IMR-90 (cell line): ENCODE data around the gene PPP2R5A. TPM values are rescaled to one million over a fixed set of nuclear protein-coding genes. Genes with fewer than 3 reads are reported as not detected.

Experiments
- ATAC-seq: fragments of 200-7000 bp; cut with Tn5 transposase; 2 replicates; pipeline ENCODE4 v1.9.1; 2020; ENCODE audit warnings: low read depth, mild to moderate bottlenecking, moderate library complexity
- BruUV-seq: library from RNA; stranded (reverse); fragments of 400-500 nt; replicated peaks from 2 replicates; lab custom pipeline; 2021; lab: Mats Ljungman, UMichigan
- CTCF ChIA-PET: fragments of 300-600 bp; formaldehyde crosslinking; extraction: SDS; loops from one replicate; lab custom pipeline; 2021; ENCODE audit warnings: antibody characterized with exemption; lab: Yijun Ruan, JAX
- POLR2A ChIA-PET: fragments of 300-600 bp; sonication (Branson Sonifier 250); formaldehyde crosslinking; loops from one replicate; lab custom pipeline; 2022; ENCODE audit warnings: antibody characterized with exemption; ENCODE audit not compliant: unreplicated experiment; lab: Charles Lee
- DNase-seq: peaks from one replicate; pipeline ENCODE4 v3.0.0; 2013
- H2AFZ ChIP-seq: replicated peaks from 2 replicates; pipeline ENCODE3; 2013; ENCODE audit warnings: low read length, mild to moderate bottlenecking; ENCODE audit not compliant: poor library complexity
- H2AK5ac ChIP-seq: 2 replicates; pipeline ENCODE4 v1.6.1; 2013; ENCODE audit warnings: low read depth, low read length, inconsistent platforms
- H2AK9ac ChIP-seq: replicated peaks from 2 replicates; pipeline ENCODE3; 2013; ENCODE audit warnings: mild to moderate bottlenecking, low read depth, low read length, moderate library complexity; ENCODE audit not compliant: poor library complexity
- H2BK120ac ChIP-seq: 2 replicates; pipeline ENCODE4 v1.6.1; 2013; ENCODE audit warnings: low read depth, low read length, inconsistent platforms
- H2BK15ac ChIP-seq: 3 replicates; pipeline ENCODE4 v1.6.1; 2013; ENCODE audit warnings: low read depth, low read length, inconsistent platforms
- H2BK20ac ChIP-seq: 2 replicates; pipeline ENCODE4 v1.6.1; 2013; ENCODE audit warnings: low read depth, mild to moderate bottlenecking, inconsistent platforms, low read length, moderate library complexity
- H2BK5ac ChIP-seq: 2 replicates; pipeline ENCODE4 v1.6.1; 2013; ENCODE audit warnings: mild to moderate bottlenecking, low read depth, low read length, inconsistent platforms; ENCODE audit not compliant: poor library complexity, severe bottlenecking
- H3K14ac ChIP-seq: replicated peaks from 2 replicates; pipeline ENCODE4 v1.6.1; 2013; ENCODE audit warnings: low read depth, low read length, inconsistent platforms
- H3K18ac ChIP-seq: 2 replicates; pipeline ENCODE4 v1.6.1; 2013; ENCODE audit warnings: low read depth, low read length, control low read depth
- H3K23ac ChIP-seq: 2 replicates; pipeline ENCODE4 v1.6.1; 2013; ENCODE audit warnings: low read depth, low read length, inconsistent platforms
- H3K27ac ChIP-seq: 2 replicates; pipeline ENCODE4 v1.5.1; 2013; ENCODE audit warnings: mild to moderate bottlenecking, control low read depth, low read length; ENCODE audit not compliant: insufficient read depth
- H3K27me3 ChIP-seq: 2 replicates; pipeline ENCODE4 v1.6.1; 2013; ENCODE audit warnings: low read length; ENCODE audit not compliant: control insufficient read depth, insufficient read depth
- H3K36me3 ChIP-seq: 2 replicates; pipeline ENCODE4 v1.6.1; 2013; ENCODE audit warnings: low read length, mixed read lengths; ENCODE audit not compliant: control insufficient read depth, insufficient read depth
- H3K4ac ChIP-seq: 2 replicates; pipeline ENCODE4 v1.6.1; 2013; ENCODE audit warnings: low read depth, low read length, inconsistent platforms
- H3K4me1 ChIP-seq: 2 replicates; pipeline ENCODE4 v1.6.1; 2013; ENCODE audit warnings: low read length, mixed read lengths; ENCODE audit not compliant: control insufficient read depth, insufficient read depth
- H3K4me2 ChIP-seq: 2 replicates; pipeline ENCODE4 v1.6.1; 2013; ENCODE audit warnings: low read depth, mild to moderate bottlenecking, control low read depth, low read length, moderate library complexity
- H3K4me3 ChIP-seq: 2 replicates; pipeline ENCODE4 v1.5.1; 2013; ENCODE audit warnings: low read depth, mild to moderate bottlenecking, control low read depth, low read length, moderate library complexity; ENCODE audit not compliant: insufficient read depth
- H3K56ac ChIP-seq: 2 replicates; pipeline ENCODE4 v1.6.1; 2013; ENCODE audit warnings: low read length, inconsistent platforms; ENCODE audit not compliant: insufficient read depth; ENCODE audit errors: extremely low read depth
- H3K79me1 ChIP-seq, 2 experiments: 2 replicates each; pipeline ENCODE4 v1.6.1; 2013; ENCODE audit warnings: low read length in 2 of 2, inconsistent platforms in 1 of 2, low read depth in 1 of 2
- H3K9ac ChIP-seq: 2 replicates; pipeline ENCODE4 v1.6.1; 2013; ENCODE audit warnings: low read depth, low read length, control low read depth
- H3K9me1 ChIP-seq: 2 replicates; pipeline ENCODE4 v1.6.1; 2013; ENCODE audit warnings: low read length, inconsistent platforms; ENCODE audit not compliant: insufficient read depth
- H3K9me3 ChIP-seq: 2 replicates; pipeline ENCODE4 v1.6.1; 2013; ENCODE audit warnings: low read length; ENCODE audit not compliant: control insufficient read depth, insufficient read depth
- H4K20me1 ChIP-seq: 2 replicates; pipeline ENCODE4 v1.6.1; 2013; ENCODE audit warnings: low read length, inconsistent platforms; ENCODE audit not compliant: insufficient read depth
- H4K5ac ChIP-seq: 2 replicates; pipeline ENCODE4 v1.6.1; 2013; ENCODE audit warnings: mild to moderate bottlenecking, low read depth, low read length, control low read depth
- H4K8ac ChIP-seq, 2 experiments: 2 replicates each; pipeline ENCODE4 v1.6.1; 2013; ENCODE audit warnings: low read depth in 2 of 2, low read length in 2 of 2, control low read depth in 1 of 2, inconsistent platforms in 1 of 2
- H4K91ac ChIP-seq: 2 replicates; pipeline ENCODE4 v1.6.1; 2013; ENCODE audit warnings: low read depth, low read length, inconsistent platforms; ENCODE audit not compliant: insufficient read depth
- CEBPB ChIP-seq: IDR thresholded peaks from 2 replicates; pipeline ENCODE4 v1.6.1; 2012; ENCODE audit warnings: low read depth, low read length, improper control_type of control experiment
- FOS ChIP-seq: fragments of 150-350 bp; IDR thresholded peaks from 2 replicates; pipeline ENCODE4 v1.6.1; 2016; ENCODE audit warnings: low read depth, low read length
- MAFK ChIP-seq: IDR thresholded peaks from 2 replicates; pipeline ENCODE4 v1.6.1; 2012; ENCODE audit warnings: low read depth, low read length, improper control_type of control experiment
- MAZ ChIP-seq: IDR thresholded peaks from 2 replicates; pipeline ENCODE4 v1.6.1; 2012; ENCODE audit warnings: low read depth, mild to moderate bottlenecking, low read length, improper control_type of control experiment, moderate library complexity, borderline replicate concordance
- MXI1 ChIP-seq: IDR thresholded peaks from 2 replicates; pipeline ENCODE4 v1.6.1; 2012; ENCODE audit warnings: low read depth, mild to moderate bottlenecking, low read length, moderate library complexity, borderline replicate concordance
- NFE2L2 ChIP-seq: fragments of 150-350 bp; IDR thresholded peaks from 2 replicates; pipeline ENCODE4 v1.6.1; 2016; ENCODE audit warnings: low read depth, mild to moderate bottlenecking, low read length
- RCOR1 ChIP-seq: IDR thresholded peaks from 2 replicates; pipeline ENCODE4 v1.6.1; 2012; ENCODE audit warnings: mild to moderate bottlenecking, low read length, improper control_type of control experiment; ENCODE audit not compliant: insufficient replicate concordance
- RFX5 ChIP-seq: IDR thresholded peaks from 2 replicates; pipeline ENCODE4 v1.8.0; 2012; ENCODE audit warnings: low read depth, mild to moderate bottlenecking, low read length, moderate library complexity
- SMC3 ChIP-seq: fragments of 150-350 bp; IDR thresholded peaks from 2 replicates; pipeline ENCODE4 v1.6.1; 2016; ENCODE audit warnings: low read depth, mild to moderate bottlenecking, antibody characterized with exemption, low read length, moderate library complexity
- USF2 ChIP-seq: fragments of 150-350 bp; IDR thresholded peaks from 2 replicates; pipeline ENCODE4 v1.6.1; 2017; ENCODE audit warnings: mild to moderate bottlenecking, antibody characterized with exemption, low read length, low read depth
- WGBS, 2 experiments: methylation state at CpG; one replicate each; pipeline versions ENCODE4 v1.1.5 to v1.1.7; 2013; ENCODE audit warnings: missing lambda C conversion rate in 2 of 2; ENCODE audit not compliant: insufficient read length in 1 of 2; ENCODE audit errors: extremely low coverage in 2 of 2; 5-methylcytosine and 5-hydroxymethylcytosine counted together
- dilution Hi-C: fragments of 300-500 bp; cut with HindIII; formaldehyde crosslinking; loops from one replicate; pipeline ENCODE4 v1.14.3; 2018; ENCODE audit warnings: low sequenced_read_pairs; ENCODE audit not compliant: unreplicated experiment
- in situ Hi-C: fragments of 300-500 bp; cut with MboI; formaldehyde crosslinking; loops from 3 replicates; pipeline ENCODE4 v1.14.3; 2019; ENCODE audit warnings: low sequenced_read_pairs, inconsistent platforms, mixed read lengths
- intact Hi-C: fragments of 100-400 bp; cut with micrococcal nuclease; formaldehyde crosslinking; loops from 2 replicates; pipeline ENCODE4 v1.10.0; 2022
- polyA plus RNA-seq, 3 experiments: library from polyadenylated mRNA; depleted of rRNA; stranded (reverse); fragments of >200 nt; gene quantifications; 2 replicates each; pipeline ENCODE4 v1.2.3, GENCODE V29; 2012; ENCODE audit warnings: low replicate concordance in 1 of 3
- total RNA-seq: library from RNA; depleted of rRNA; stranded (reverse); fragments of >200 nt; gene quantifications from 2 replicates; pipeline ENCODE4 v1.2.3, GENCODE V29; 2012
- TF ChIP-seq, protein P1 (sequence below): fragments of 150-350 bp; IDR thresholded peaks from 2 replicates; pipeline ENCODE4 v1.6.1; 2016; ENCODE audit warnings: low read depth, mild to moderate bottlenecking, low read length, moderate library complexity, borderline replicate concordance
- TF ChIP-seq, protein P2 (sequence below): conservative IDR thresholded peaks from 2 replicates; pipeline ENCODE4 v1.5.1; 2012; ENCODE audit warnings: mild to moderate bottlenecking, low read depth, low read length, improper control_type of control experiment

The PPP2R5A gene
- total and polyA plus RNA-seq, 2 of the 4 experiments (the other 2 are of a cell fraction): 8.4 to 12.6 TPM

DNA sequence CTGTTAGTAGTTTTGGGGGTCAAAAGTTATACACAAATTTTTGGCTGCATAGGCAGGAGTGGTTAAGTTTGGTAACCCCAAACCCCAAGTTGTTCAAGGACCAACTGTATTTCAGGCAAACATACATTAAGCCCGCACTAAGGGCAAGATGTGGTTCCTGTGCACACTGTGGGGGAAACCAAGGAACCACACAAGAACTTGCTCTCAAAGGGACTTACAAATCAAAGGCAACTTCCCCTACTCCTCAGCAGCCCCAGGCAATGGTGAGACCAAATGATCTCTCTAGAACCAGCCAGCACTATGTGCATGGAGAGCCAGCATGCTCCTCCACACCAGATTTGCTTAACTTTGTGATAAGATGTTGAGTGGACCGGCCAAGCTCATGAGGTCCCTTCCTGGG, 94.2 kb downstream of the PPP2R5A start:
- 100% methylated on average over 1 of the region's 2 CpGs; no CpG with 5 or more reads in 1 of the 2 experiments for WGBS, 2 experiments
- dilution Hi-C loops: no loop called here
- DNase-seq: no peak
- Histone ChIP-seq H4K5ac (no peak overlapping the region), H4K91ac (no peak overlapping the region), H3K36me3 (peaks cover 28% of the 10 kb centered on the region), H3K9ac (no peak overlapping the region), H3K56ac (no peak overlapping the region), H4K8ac (no peak overlapping the region), H2BK20ac (no peak overlapping the region), H3K23ac (no peak overlapping the region), H3K9me1 (peaks cover 11% of the 10 kb centered on the region; the same call in 1 of the 2 replicates), H3K9me3 (no peaks in the 10 kb centered on the region), H3K4me1 (no peaks in the 10 kb centered on the region), H3K4me3 (no peak overlapping the region), H4K20me1 (no peaks in the 10 kb centered on the region), H3K27me3 (no peaks in the 10 kb centered on the region), H2AFZ (no peak overlapping the region), H3K27ac (no peak overlapping the region), H2BK5ac (no peak overlapping the region), H3K79me1 (no peaks in the 10 kb centered on the region), H2AK5ac (no peak overlapping the region), H2AK9ac (peak overlapping the region; percentile 70), H3K4ac (no peak overlapping the region), H3K14ac (no peak overlapping the region), H3K18ac (no peak overlapping the region), H2BK15ac (no peak overlapping the region), H3K4me2 (no peak overlapping the region), H2BK120ac (no peak overlapping the region)
- no TSS peak for BruUV-seq
- TF ChIP-seq MXI1 (no peak), FOS (no peak), RFX5 (no peak), MAZ (no peak), NFE2L2 (no peak), SMC3 (no peak), RCOR1 (no peak), MAFK (no peak), USF2 (no peak), CEBPB (no peak)
- TF ChIP-seq, protein P1, sequence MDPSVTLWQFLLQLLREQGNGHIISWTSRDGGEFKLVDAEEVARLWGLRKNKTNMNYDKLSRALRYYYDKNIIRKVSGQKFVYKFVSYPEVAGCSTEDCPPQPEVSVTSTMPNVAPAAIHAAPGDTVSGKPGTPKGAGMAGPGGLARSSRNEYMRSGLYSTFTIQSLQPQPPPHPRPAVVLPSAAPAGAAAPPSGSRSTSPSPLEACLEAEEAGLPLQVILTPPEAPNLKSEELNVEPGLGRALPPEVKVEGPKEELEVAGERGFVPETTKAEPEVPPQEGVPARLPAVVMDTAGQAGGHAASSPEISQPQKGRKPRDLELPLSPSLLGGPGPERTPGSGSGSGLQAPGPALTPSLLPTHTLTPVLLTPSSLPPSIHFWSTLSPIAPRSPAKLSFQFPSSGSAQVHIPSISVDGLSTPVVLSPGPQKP: no peak
- TF ChIP-seq, protein P2, sequence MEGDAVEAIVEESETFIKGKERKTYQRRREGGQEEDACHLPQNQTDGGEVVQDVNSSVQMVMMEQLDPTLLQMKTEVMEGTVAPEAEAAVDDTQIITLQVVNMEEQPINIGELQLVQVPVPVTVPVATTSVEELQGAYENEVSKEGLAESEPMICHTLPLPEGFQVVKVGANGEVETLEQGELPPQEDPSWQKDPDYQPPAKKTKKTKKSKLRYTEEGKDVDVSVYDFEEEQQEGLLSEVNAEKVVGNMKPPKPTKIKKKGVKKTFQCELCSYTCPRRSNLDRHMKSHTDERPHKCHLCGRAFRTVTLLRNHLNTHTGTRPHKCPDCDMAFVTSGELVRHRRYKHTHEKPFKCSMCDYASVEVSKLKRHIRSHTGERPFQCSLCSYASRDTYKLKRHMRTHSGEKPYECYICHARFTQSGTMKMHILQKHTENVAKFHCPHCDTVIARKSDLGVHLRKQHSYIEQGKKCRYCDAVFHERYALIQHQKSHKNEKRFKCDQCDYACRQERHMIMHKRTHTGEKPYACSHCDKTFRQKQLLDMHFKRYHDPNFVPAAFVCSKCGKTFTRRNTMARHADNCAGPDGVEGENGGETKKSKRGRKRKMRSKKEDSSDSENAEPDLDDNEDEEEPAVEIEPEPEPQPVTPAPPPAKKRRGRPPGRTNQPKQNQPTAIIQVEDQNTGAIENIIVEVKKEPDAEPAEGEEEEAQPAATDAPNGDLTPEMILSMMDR: no peak
- ChIA-PET CTCF (no interaction called here), POLR2A (no interaction called here)
- intact Hi-C loops: no loop called here
- in situ Hi-C loops: no loop called here
- ATAC-seq: no peak
